BJ (cell line): ENCODE measurements around the gene C2CD4B. TPM values are rescaled to one million over a fixed set of nuclear protein-coding genes. Genes with fewer than 3 reads are reported as not detected.

Experiments used
- CTCF ChIA-PET: fragments of 350-600 bp; formaldehyde crosslinking; extraction: SDS; loops from one replicate; lab custom pipeline; 2021; ENCODE audit warnings: antibody characterized with exemption, inconsistent platforms; lab: Yijun Ruan, JAX
- POLR2A ChIA-PET: fragments of 300-600 bp; sonication (Branson Sonifier 250); formaldehyde crosslinking; extraction: SDS; loops from one replicate; lab custom pipeline; 2021; ENCODE audit warnings: antibody characterized with exemption; lab: Charles Lee
- DNase-seq: peaks from one replicate; pipeline ENCODE4 v3.0.0-alpha.2; 2011; ENCODE audit warnings: low read depth
- H3K27me3 ChIP-seq: 2 replicates; pipeline ENCODE4 v1.6.0; 2011; ENCODE audit warnings: low read length; ENCODE audit not compliant: control insufficient read depth, insufficient read depth
- H3K36me3 ChIP-seq: 2 replicates; pipeline ENCODE4 v1.5.1; 2011; ENCODE audit warnings: low read length; ENCODE audit not compliant: control insufficient read depth, insufficient read depth
- H3K4me3 ChIP-seq: 2 replicates; pipeline ENCODE4 v1.5.1; 2011; ENCODE audit warnings: low read depth, mild to moderate bottlenecking, control low read depth, low read length
- CTCF ChIP-seq: IDR thresholded peaks from 2 replicates; pipeline ENCODE4 v1.5.1; 2011; ENCODE audit warnings: low read depth, mild to moderate bottlenecking, control low read depth, inconsistent platforms, low read length, moderate library complexity; ENCODE audit not compliant: insufficient read depth
- polyA minus RNA-seq: library from RNA; depleted of rRNA, polyadenylated mRNA; stranded (reverse); fragments of >200 nt; gene quantifications from 2 replicates; pipeline ENCODE4 v1.2.3, GENCODE V29; 2011; rRNA and poly(A)+ RNA removed
- polyA plus RNA-seq: library from polyadenylated mRNA; depleted of rRNA; stranded (reverse); fragments of >200 nt; gene quantifications from 2 replicates; pipeline ENCODE4 v1.2.3, GENCODE V29; 2011; rRNA removed

The C2CD4B gene
- not detected in 2 replicates for polyA plus RNA-seq
- not detected in 2 replicates for polyA minus RNA-seq

GRCh38 chr15:62165104-62165792, at the start of gene C2CD4B:
C2CD4B (minus strand) TSS chr15:62165285; CDS start chr15:62164984, 301 bp downstream.
- CTCF ChIA-PET = interaction anchor here (0.6 kb wide), 2 partner anchors 75 to 294 kb away, joined by 3 read pairs; no protein-coding TSS in a partner anchor
- Histone ChIP-seq H3K36me3 (no peaks in the 10 kb centered on the region), H3K27me3 (peaks cover 19% of the 10 kb centered on the region), H3K4me3 (no peak within 1 kb of the TSS)
- POLR2A ChIA-PET = no interaction called here
- DNase-seq = no peak
- TF ChIP-seq CTCF = no peak

- CTCF ChIA-PET = no interaction called here
These were observed 47.7 kb upstream of the C2CD4B start for GRCh38 chr15:62212741-62213140.

GRCh38 chr15:62211348-62211747, 46.3 kb upstream of the C2CD4B start:
- TF ChIP-seq CTCF = no peak
- H3K4me3 ChIP-seq = no peak overlapping the region
- H3K36me3 ChIP-seq = no peaks in the 10 kb centered on the region
- DNase-seq = no peak
- CTCF ChIA-PET = no interaction called here
- POLR2A ChIA-PET = no interaction called here
- H3K27me3 ChIP-seq = no peaks in the 10 kb centered on the region

More at GRCh38 chr15:62212741-62213140, 47.7 kb upstream of the C2CD4B start:
- Histone ChIP-seq H3K4me3 (no peak overlapping the region), H3K27me3 (no peaks in the 10 kb centered on the region), H3K36me3 (no peaks in the 10 kb centered on the region)
- POLR2A ChIA-PET = no interaction called here
- TF ChIP-seq CTCF = no peak
- DNase-seq = no peak

- POLR2A ChIA-PET = no interaction called here
- CTCF ChIA-PET = no interaction called here
These were observed 44.7 kb upstream of the C2CD4B start for GRCh38 chr15:62209821-62210220.

More at GRCh38 chr15:62209821-62210220, 44.7 kb upstream of the C2CD4B start:
- no peaks in the 10 kb centered on the region for H3K27me3 ChIP-seq
- TF ChIP-seq CTCF = no peak
- no peaks in the 10 kb centered on the region for H3K36me3 ChIP-seq
- DNase-seq = no peak
- no peak overlapping the region for H3K4me3 ChIP-seq
